ENCODE measurements around the gene RALGPS1.
A peak's percentile ranks its signal among the peaks of the same experiment; 100 is the strongest.

Gene RALGPS1

DNA sequence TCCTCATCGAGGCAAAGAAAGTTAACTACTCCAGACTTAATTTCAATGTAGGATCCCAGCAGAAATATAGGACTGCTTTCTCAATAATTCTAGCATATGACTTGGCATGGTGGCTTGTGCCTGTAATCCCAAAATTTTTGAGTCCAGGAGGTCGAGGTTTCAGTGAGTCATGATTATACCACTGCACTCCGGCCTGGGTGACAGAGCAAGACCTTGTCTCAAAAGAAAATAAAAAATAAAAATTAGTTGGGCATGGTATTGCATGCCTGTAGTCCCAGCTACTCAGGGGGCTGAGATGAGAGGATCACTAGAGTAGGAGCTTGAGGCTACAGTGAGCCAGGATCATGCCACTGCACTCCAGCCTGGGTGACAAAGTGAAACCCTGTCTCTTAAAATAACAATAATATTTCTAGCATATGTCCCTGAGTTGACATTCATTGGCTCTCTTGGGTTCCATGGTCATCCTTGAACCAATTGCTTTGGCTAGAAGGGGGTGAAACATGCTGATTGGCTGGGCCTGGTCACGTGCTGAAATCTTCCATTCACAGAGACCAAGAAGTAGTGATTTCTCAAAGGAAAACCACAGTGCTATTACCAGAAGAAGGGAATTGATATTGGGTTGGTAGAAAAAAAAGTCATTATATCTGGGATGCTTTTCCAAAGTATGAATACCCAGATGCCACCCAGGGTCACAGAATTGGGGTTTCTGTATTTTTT lies 318.4 kb downstream of the RALGPS1 start:
- DNase-seq, result no peak

DNA sequence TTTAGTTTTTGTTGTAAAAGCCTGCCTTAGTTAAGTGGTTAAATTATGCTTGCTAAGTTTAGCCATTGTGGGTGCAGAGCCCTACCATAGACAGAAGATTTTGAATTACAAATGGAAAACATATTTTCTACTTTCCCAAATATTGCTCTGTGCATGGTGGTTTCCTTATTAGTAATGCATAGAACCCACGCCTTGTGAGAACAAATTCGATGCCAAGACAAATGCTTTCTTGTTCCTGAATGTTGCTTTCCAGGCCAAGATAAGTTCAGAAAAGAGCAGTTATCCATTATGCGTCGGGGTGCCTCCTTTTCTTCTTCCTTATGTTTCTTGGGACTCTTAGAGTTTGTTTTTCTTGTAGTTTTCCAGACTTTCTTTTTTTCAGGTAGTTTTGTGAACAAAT lies 319.0 kb downstream of the RALGPS1 start:
- DNase-seq, result no peak

DNA sequence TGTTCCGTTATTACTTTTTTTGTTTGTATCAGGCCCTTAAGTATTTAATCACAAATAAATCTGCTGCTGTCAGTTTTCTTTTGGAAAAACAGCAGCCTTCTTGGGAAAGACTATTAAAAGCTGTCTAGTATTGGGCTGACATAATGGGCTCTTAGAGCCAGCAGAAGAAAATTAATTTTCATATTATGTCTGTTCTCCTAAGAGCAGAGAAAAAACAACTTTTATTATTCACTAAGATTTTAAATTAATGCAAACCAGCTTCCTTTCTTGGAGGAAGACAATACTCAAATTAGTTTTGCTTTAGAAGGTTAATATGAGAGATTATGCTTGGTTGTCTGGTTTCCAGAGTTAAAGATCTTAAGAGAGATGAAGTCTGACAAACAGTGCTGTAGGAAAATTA lies 319.4 kb downstream of the RALGPS1 start:
- DNase-seq, result no peak

DNA sequence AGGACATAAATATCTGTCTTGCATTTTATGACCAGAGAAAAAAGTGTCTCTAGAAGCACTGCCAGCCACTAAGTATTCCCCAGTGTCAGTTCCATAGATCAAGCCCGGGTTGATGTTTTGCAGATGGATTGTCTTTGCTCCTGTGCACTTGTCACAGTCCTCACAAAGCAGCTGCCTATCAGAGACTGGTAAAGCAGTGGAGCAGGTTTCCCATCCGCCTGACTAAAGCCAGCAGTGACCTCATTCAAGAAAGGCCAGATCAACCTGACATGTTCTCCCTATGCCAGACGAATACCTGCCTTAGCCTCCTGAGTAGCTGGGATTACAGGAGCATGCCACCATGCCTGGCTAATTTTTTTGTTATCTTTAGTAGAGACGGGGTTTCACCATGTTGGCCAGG lies 323.2 kb downstream of the RALGPS1 start:
- DNase-seq, result no peak

DNA sequence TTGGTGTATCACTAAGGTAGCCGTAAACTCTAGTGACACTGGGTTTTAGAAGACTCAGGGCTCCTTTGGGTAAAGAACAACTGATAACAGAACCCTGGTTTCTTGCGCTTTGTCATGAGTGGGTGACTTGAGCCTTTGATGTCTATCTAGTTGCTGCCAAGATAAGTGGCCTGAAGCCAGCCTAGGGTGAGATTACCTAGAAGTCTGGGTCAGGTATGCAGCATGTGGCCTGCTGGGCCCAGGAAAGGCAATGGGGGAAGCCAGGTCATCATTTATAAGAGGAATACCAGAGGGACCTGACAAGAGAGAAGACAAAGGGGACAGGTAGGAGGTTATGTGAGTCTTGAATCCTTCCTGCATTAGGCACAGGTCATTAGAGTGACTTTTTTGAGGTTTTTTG lies 326.8 kb downstream of the RALGPS1 start:
- no peak for DNase-seq

DNA sequence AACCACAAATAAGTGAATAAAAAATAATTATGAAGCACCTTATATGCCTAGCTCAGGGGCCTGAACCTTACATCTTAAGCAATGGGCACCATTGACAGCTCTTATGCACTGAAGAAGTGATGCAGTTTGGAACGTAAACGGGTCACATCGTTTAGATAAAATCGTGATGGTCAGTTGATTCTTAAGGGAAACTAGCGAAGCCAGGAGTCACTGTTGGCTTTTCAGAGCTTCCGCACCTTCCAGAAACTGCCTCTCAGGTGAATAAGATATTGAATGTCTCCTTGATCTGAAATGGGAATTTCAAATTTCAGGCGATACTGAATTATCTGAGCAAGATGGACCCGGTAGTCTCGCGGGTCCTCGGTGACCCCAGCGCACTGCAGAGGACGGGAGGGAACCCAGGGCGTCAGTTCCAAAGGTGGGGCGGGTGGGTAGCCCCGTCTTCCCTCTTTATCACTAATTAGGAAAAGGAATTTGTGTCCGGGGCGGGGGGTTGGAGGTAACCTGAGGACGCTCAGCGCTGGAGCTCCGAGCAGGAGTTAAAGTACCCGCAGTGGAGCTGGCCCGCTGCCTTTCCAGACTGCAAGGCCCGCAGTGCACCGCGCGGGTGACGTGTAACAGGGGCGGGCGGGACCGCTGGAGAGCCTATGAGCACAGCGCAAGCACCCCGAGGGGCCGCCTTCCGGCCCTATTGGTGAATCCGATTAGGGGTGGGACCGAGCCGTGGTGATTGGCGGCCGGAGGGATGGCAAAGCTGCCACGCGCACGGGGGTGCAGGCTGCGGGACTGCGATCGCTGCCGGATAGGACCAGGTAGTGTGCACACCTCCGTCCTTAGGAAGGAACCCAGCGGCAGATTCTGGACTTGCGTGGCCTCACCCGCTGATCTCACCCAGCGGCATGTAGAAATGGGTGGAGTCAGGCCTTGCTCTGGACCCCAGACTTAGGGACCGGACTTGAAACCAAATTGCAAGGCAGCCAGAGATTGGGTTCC lies 330.3 kb downstream of the RALGPS1 start:
- peak; percentile 95 for DNase-seq

DNA sequence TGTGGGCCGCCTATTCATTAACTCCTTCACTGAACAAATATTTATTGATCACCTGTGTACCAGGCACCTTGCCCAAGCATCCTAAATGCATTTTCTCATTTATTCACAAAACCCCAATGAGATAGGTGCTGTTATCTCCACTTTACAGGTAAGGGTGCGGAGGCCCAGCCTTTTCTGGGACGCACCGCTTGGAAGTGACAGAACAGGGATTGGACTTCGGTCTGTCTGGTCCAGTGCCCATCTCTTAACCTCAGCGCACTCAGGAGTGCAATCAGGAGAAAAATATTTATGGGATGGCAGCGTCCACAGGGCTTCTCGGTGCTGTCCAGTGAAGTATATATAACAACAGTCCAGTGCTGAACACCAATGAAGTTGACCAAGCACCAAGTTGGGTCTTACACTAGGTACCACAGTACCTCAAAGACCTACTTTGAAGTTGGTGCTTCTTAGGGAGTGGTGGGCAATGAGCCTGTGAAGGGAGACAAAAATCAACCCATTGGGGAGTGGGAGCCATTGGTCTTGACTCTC lies 331.1 kb downstream of the RALGPS1 start:
- DNase-seq, result no peak

DNA sequence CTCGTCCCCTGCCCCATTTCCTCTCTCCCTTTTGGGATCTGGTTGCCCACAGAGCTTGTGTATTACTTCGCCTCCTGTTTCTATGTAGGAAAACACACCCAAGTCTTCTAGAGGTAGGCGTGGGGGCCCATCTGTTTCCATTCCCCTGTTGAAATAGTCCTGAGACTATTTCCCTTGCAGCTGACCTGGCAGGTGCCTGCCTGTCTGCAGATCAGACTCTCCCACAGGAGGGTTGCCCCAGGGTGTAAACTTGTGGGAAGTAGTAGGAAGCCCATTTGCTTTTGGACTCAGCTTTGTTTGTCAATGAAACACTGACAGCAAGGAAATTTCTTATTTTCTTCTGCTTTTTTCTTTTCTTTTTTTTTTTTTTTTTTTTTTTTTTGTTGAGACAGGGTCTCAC lies 333.7 kb downstream of the RALGPS1 start:
- no peak for DNase-seq

DNA sequence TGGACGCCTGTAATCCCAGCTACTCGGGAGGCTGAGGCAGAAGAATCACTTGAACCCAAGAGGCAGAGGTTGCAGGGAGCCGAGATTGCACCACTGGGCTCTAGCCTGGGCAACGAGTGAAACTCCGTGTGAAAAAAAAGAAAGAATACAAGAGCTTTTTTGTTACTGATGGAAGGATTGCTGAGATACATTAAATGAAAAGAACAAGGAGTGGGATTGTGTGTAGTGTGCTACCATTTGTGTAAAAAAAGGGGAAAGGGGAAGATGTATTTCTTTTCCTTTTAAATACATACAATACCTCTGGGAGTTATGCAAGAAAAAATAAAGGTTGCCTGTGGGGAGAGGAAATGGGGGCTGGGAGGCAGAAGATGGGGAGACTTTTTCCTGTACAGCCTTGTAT lies 335.3 kb downstream of the RALGPS1 start:
- no peak for DNase-seq

DNA sequence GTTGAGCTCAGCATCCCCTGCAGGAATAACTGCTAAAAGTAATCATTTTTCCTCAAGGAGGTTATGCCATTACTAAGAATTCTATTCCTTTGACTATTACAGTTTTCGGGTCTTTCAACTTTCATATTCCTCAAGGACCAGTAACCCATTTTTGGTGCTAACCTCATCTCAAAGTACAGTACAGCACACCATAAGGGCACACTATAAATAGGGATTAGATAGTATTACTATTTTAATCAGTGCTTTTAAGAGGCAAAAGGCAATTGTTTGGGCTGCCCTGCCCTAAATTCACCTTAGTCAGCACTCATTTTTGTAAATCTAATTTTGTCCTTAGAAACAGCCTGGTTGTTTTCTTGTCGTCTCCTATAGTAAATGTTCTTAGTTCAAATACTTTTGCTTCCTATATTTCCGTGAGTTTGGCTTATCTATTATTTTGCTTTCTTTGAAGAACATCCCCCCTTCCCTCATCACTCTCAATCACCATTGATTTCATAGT lies 336.4 kb downstream of the RALGPS1 start:
- DNase-seq, result no peak

DNA sequence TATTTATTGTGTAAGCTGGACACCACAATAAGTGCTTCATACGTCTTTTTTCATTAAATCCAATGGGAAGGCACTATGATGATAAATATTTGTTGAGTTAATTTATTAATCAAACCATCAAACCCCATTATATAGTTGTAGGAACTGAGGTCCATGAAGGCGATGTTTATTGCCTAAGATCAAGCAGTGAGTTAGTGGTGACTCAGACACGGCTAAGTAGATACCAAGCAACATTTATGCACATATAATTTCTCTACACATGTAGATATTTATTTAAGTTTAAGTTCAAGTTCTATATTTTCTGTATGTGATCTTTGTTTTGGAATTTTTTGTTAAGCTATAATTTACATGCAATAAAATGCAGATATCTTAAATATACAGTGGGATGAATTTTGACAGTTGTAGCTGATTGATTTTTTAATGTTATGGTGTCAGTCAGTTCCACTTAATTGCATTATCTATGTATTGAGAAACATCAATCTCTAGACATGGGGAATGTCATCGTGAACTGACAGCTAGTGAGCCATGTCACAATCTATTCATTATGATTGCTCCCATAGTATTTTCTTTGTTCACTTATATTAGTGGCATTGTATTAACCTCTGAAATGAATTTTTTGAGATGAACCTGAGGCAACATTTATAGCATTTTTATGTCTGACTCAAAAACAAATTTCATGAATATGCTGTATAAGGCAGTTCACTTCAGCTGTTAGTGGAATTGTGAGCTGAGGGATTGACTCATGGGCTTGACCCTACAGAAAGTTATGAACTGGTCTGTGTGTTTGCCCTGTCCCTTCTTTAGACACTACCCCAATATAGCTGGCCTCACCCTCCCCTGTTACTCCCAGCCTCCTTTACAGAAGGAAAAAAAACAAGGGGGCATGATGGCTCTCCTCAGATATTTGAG lies 338.1 kb downstream of the RALGPS1 start:
- DNase-seq, result no peak

DNA sequence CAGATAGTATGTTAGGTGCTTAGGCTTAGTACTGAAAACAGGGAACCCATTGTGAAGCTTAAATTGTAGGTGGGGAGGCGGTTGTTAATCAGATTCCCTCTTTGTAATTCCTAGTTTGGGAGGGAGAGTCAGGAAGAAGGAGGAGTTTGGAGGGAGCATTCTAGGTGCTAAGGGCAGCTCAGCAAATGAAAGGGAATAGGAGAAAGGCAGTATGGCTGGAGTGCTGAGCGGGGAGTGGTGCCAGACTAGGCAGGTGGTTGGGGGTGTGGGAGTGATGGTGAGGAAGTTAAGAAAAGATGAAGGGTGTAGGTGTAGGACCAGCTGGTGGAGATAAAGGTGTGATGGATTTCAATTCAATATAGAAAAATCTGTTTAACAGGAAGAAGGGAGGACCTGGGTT lies 338.9 kb downstream of the RALGPS1 start:
- no peak for DNase-seq

DNA sequence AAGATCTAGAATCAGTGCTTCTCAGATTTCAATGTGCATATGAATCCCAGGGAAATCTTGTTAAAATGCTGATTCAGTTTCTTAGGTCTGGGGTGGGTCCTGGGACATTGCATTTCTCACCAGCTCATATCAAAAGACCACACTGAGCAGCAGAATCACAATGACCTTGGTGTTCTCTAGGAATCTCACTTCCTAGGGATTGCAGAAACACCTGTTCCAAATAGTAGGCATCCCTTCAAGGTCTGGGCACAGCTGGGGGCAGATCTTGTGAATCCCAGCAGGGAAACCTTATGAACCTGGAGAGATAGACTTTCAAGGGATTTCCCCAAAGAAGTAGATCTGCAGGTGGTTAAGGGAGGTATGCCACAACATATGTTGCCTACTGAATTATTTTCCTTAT lies 341.1 kb downstream of the RALGPS1 start:
- no peak for DNase-seq

DNA sequence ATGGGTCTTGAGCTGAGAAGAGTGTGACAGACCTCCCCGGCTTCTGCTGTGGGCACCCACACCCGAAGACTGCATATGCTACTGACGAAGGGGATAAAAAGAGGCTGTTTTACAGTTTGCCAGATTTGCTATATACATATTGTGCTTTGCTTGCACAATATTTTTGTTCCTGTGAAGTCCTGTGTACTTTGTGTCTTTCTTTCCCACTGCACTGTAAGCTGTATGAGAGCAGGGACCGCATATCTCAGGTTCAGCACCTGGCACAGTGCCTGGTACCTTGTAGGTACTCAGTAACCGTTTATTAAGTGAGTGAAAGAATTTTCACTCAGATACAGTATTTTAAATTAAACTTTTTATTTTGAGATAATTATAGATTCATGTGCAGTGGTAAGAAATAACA lies 341.7 kb downstream of the RALGPS1 start:
- DNase-seq, result no peak

DNA sequence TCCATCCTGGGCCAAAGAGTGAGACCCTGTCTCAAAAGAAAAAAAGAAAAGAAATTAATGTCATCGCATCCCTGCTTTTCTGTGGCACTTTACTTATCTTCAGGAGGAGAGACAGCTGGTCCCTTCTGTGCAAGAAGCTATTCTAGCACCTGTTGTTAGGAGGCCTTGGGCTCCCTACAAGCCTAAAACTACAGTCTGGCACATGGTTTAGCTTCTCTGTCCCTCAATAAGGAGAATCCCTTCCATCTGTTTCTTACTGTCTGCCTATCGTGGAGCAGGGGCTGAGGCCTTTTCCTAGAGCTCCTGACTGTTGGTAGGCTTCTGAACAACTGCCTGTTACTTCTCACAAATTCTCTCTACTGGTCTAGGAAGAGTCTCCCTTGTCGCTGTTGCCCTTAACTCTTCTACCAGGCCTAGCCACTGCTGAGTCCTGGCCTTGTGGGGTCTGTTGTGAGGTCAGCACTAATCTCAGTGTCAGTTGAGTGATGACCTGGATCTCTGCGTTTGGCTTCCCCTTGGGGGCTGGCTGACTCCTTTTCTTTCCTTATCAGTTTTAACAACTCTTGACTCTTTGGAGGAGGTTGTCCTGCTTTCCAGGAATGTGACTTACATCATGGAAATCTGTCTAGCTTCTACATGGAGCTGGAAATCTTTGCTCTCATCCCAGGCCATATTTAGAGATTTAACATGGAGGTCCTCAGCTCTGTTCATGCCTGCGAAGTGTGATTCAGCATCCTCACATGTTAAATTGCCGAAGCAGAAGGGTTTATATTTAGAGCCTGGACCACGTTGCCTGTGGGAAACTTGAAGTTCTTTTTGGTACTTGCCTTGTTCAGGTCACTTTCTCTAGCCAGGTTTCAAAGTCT lies 344.3 kb downstream of the RALGPS1 start:
- no peak for DNase-seq

DNA sequence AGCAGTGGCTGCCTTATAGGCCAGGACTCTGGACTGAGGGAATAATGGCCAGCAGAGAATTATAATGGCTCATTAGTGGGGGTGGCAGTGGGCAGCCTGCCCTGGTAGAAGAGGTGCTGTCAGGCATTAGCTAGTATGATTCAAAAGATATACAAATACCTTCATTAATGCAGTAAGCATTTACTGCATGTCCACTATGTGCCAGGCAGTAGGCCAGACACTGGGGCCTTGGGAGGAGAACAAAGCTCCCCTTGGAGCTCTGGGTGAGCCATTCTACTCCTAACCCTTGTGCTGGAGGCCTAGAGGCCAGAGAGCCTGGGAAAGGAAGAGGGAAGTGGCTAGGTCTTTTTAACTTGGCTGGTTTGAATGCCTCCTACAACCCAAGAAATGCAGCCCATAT lies 348.0 kb downstream of the RALGPS1 start:
- DNase-seq, result no peak

DNA sequence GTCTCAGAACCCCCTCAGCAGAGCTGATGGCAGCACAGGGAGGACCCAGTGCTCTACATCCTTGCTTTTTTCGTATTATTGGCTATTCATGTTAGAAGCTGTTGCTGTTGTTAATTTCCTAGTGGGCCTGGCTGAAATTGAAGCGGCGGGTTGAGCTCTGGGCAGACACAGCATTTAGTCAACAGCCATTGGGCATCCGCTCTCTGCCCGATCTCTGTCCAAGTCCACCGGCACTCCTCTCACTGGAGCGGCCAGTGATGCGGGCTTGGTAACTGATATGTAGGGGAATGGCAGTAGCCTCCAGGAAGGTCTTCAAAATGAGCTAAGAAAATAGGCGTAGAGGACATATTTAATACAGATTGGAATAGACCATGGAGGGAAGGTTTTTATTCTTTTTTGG lies 348.7 kb downstream of the RALGPS1 start:
- DNase-seq, result no peak

DNA sequence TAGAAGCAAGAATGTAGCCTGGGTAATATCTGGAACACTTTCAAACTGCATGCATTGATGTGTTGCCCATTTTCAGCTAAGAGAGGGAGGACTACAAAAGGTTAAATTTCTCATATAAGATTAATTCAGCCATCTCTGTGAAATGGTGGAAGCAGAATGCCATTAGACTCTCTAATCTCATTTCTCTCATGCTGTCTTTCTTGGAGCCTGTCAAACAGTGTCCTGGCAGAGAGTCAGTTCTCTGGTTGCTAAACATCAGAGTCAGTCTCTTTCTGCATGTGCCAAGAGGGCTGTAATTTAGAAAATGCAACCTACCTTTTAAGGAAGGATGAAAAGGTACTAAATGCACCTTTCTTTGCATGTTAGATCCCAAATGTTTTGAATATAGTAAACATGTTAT lies 349.1 kb downstream of the RALGPS1 start:
- DNase-seq, result no peak

DNA sequence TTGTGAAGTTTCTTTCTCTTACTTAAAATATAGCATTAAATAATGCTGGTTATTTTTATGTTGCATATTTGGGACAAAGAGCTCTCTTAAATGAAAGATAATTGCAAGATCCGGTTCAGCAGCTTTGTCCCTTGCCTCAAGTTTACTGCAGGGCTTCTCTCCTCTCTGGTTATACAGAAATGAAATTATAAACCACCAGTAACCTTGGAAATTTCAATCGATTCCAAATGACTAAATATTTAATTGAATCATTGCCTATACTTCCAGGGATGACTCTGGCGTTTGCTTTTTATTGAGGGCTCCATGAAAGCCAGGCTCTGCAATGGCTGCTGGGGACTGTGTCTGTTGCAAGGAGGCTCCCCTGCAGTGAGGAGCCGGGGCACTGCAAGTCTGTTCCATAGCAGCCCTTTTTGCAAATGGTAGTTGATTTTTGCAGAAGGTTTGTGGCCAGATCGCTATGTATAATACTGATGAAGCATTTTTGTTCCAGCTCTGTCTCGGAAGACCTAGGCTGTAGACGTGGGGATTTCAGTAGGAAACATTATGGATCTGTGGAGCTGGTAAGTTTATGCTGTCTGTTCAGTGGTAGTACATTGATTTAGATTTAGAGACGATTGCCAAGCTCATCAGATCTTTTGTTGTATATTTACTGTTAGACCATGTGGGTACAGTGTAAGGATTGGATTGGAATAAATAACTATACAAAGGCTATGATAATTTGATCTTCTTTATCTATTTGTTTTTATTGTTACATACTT lies 350.1 kb downstream of the RALGPS1 start, which contains the start of gene GARNL3:
TSS of gene GARNL3 (plus strand) at position 313 of the 758 bp plus-strand sequence. CDS start at position 417, 104 bp downstream.
- no peak for DNase-seq

DNA sequence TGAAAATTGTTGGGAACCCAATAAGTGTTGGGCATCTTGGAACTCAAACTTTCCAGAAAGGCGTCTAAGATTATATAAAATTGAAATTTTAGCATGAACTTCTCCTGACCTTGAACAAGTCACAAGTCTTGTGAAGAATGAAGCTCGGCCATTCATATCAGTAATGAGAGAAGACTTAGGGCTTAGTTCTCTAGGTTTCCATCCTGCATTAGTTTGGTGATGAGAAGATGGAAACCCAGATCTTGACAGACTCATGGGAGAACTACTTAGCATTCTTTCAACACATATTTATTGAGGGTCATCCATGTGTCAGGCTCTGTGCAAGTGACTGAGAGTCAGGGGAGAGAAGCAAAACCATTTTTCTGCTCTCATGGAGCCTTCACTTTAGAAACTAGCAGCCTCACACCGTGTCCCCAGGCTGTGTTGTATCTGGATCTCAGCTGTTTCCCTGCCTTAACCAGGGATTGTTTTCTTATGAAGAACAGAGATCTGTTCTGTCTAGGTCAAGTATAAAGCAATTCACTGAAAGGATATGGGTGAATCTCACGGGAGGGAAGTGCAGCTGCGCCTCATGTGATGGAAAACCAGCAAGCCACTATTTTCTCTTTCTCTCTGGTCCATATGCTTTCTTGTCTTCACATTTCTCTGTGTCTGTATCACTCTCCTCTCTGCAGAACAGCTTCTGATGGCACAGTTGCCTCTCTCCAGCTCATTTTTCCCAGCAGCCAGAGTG lies 353.4 kb downstream of the RALGPS1 start:
- no peak for DNase-seq

All from fibroblast of skin of right biceps (primary cell).